ENCODE results near the gene SOX6.

The SOX6 gene

DNA sequence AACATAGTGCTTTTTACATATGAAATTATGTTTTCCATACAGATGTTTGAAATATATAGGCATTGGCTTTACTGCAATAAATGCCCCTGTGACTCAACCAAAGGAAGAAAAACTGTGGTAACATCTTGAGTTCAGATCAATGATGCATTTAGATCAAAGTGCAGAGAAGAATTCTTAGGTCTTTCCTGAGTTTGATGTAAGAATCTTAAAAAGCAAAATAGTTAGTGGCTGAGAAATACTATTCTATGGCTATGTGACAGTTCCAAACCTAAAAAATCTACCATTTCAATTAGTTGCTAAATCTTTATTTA lies 93.7 kb downstream of the SOX6 start:
- no peak for DNase-seq

DNA sequence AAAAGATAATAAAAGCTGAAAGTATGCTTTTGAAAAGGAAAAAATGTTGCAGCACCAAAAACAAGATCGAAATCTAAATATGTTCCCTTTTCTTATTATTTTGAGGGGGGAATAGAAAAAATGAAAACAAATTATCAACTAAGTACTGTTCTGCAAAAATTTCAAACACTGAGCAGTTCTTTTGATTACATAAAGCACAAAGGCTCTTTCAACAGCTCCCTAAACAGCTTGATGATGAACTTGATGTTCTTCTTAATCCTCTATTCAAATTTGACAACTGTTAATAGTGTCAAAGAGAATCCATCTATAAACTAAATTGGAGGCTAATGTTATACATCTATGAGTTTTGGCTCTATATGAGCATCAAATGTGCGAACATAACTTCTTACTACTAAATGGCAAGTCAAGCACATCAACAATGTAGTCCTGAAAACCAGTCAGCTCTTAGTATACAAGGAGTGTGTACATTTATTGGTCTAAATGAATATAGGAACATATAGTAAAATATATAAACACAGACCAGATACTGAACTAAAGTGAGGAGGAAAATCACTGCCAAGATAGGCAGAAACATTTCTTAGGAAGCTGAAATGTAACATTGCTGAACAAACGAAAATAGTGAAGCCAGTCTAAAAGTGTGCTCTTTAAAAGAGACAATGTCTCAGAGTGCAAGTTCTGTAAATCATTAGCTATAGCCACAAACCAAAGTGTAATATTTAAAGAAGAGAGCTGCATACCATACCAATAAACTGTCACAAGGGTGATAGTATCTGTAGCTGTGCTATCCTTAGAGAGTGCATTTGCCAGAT lies 94.3 kb downstream of the SOX6 start:
- DNase-seq: no peak

DNA sequence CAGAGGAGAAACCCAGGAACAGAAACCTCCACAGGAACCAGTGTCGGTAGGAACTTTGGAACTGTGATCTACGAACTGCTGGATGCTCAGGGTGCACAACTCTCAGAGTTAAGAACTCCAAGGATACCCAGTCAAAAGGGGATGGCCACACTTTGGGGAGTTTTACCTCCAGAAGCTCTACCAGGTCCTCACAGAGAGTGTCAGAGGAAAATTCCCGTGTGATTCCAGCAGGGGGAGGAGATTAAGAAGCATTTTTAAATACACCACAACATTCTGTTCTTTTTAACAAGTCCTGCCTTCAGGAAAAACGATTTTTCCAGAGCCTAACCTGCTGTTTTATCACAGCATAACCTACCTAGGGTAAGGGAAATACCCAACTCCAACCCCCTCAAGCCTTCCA lies 104.0 kb downstream of the SOX6 start:
- no peak for DNase-seq

DNA sequence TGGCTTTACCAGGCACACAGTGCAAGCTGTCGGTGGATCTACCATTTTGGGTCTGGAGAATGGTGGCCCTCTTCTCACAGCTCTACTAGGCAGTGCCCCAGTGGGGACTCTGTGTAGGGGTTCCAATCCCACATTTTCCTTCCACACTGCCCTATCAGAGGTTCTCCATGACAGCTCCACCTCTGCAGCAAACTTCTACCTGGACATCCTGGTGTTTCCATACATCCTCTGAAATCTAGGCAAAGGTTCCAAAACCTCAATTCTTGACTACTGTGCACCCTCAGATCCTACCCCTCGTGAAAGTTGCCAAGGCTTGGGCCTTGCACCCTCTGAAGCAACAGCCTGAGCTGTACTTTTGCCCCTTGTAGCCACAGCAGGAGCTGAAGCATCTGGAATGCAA lies 108.1 kb downstream of the SOX6 start:
- DNase-seq: no peak

DNA sequence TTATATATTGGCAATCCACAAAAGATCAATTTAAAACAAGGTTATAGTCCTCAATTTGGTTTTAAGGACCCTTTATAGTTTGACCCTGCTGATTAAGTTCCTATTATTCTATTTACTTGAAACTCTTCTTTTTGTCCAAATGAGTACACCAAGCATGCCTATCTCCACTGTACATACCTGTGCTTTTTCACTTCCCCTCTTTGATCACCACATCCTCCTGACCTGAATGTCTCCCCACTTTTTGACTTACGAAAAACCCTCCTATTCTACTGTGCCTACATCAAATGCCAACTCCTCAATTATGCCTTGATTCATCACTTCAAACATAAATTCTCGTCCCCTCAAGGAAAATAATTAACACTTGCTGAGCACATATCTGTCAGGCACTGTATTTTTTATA lies 113.5 kb downstream of the SOX6 start:
- no peak for DNase-seq

DNA sequence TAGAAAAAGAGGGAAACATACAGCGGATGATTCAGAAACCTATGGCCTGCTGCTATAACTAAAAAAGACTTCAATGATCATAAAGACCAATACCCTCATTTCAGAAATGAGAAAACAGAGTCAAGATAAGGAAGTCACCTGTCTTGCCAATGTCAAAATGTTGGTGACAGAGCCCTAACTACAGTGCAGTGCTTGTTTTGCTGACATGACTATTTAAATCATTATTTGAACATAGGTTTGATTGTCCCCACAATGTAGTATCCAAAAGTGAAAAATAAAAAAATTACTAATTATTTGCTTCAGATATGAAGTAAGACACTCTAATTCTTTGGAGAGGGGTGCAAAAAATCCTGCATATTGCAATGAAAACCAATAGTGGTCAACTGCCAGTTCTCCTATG lies 115.7 kb downstream of the SOX6 start:
- no peak for DNase-seq

DNA sequence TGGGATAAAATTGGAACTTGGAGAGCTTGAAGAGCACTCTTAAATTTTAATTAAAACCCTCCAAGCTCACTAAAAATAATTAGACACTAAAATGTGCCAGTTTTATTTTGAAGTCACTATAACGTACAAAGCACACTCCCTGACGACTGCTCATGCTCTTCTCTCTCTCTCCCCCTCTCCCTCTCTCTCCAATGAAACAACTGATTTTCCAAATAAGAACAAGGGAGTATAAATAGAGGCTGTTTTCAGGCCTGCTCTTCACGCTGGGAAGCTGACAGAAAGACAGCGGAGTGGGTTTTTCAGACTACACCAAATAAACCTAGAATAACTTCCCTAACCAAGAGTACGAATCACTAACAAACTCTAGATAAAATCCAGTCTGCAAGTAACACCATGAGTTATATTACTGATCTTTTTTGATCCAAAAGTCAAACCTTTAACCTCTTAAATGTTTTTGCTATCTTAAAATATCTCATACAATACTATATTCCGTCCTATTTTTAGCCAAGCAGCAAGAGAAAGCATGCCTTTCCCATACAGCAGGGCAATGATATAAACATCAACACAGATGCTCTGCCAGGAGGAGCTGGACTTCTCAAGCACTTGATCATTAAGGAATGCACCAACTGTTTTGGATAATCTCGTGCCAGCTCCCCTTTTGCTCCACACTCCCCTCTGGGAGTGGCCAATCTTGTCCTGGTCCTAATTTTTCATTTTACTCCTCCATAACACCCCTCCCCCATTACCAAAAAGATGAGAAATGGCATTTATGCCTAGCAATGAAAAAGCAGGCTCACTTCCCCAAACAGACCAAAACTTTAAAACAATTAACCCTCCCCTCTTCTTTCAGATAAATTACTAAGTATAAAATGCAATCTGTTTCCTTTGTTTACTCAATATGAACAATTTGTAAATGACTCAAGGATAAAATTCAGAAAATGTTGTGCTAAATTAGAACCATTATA lies 116.9 kb downstream of the SOX6 start:
- no peak for DNase-seq

DNA sequence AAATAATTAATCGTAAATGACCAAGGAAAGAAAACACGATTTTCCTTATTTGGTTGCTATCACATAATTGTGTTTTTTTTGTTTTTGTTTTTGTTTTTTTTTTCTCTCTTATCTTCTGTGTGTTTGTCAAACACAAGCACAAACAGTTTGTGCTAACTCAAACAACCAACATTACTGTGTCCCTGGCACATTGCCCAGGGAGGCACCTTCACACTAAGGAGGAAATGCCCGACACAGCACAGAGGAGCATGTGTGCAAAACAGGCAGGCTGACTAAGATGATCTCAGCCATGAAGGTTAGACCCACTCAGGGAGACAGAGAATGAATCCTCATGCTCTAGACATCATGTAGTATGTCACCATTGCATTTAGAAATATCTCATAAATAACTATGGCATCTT lies 130.1 kb downstream of the SOX6 start:
- DNase-seq: peak; percentile 38

DNA sequence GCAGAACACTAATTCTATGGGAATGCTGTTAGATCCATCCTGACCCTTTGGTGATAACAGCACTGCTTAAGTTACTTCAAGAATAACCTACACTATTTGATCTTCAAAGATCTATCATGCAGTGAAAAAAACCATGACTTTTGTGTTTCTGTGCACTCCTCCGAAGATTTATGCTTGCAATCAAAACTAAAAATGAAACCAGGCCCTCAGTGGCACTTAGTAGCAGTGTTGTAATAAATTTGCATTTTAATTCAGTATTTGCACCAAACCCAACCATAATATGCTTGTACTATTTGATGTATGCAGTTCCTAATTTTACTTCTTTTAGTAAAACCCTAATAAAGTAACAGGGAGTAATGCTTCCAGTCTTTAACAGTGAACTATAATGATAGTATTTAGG lies 130.7 kb downstream of the SOX6 start:
- DNase-seq: no peak

DNA sequence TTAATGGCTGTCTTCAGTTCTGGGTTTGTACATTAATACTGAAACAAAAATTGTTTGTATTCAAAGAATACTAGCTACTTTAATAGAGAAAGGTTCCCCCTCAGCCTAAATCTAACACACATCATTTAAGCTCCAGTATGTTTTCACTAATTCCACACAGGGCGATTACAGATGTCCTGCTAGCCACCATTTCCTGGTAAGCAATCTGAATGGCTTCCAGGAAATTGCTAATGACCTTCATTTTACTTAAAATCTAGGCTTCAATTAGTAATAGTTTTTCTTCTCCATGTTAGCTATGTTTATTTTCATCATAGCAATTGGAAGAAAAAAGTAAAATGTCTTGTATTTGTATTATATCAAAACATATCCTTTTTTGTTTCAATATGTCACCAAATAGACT lies 132.8 kb downstream of the SOX6 start:
- DNase-seq: no peak

DNA sequence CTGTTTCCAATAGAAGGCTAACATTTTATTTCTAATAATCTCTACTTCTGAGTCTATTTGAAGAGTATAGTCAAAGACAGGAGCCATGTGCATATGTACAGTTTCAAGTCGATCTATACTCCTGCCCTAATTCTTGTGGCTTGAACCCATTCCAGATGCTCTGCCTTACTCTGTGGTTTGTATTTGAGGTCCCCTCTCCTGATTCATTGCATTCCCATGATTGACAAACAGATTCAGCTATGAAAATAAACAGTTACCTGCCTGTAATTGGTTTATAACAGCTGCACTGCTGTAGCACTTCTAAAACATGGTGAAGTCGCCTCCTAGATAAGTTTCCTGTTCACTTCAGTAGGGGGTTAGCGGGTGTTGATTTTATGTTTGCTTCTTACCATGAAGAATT lies 138.7 kb downstream of the SOX6 start:
- DNase-seq: no peak

DNA sequence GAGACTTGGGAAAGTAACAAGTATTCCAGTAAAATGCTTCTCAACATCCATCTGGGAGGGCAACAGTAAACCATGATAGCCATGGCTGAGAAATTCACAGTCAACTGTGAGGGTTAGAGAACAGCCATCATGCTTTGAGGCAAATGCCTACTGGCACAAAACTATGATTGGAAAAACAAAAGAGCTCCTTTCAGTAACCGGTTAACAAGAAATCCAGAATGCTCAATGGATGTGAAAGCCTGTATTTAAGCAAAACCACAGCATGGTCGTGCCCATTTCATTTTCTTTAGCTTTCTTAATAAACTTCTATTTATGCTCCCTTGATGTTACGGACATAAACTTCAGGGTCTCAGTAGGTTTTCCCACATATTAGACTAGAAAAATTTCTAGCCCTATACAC lies 139.5 kb downstream of the SOX6 start:
- DNase-seq: no peak

DNA sequence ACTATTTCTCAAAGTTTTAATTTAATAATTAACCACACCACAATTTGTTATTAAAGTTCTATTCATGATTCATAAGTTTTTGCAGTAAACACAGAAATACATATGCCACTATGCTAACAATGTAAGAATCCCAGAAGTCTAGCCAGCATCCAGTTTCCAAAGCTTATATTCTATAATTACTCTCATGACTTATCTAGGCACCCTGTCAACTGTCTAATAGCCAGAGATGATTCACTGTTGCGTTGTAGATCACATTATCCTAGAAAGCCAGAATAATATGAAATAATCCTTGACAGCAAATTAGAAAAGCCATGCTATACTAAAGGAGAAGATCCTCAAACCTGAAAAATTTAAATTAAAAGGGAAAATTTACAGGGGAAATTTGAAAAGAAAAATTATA lies 141.0 kb downstream of the SOX6 start:
- no peak for DNase-seq

DNA sequence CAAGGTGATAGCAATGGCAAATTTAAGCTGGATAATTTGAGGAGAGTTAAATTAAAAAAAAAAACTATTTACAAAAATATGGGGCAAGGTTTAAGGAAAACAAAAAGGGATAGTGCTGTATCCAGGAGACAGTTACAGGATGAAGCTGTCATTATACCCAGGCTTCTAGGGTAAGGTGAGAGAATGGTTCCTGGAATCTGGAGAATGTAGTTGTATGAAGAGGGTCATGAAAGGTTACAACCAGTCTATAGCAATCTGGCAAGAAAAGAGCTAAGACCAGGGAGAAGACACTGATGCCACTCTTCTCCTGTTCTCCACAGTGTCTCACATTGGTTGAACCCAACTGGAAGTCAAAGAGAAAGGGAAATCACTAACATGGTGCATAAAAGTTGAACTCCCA lies 144.9 kb downstream of the SOX6 start:
- no peak for DNase-seq

DNA sequence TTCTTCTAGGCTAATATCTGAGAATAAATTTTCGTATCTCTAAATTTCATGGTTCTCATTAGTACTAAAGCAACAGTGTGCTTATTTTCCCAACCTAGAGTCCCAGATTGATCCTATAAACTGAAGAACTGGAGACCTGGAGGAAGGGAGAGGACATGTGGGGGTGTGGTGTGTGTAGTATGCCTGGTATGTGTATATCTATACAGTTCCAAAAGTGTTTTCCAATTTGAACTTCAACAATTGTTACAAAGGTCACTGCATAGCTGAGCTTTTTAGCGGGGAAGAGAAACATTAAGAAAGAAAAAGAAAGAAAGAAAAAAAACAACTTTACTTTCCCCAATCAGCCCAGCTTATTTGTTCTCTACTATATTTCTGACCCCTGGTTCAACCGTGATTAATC lies 152.1 kb downstream of the SOX6 start:
- DNase-seq: no peak

DNA sequence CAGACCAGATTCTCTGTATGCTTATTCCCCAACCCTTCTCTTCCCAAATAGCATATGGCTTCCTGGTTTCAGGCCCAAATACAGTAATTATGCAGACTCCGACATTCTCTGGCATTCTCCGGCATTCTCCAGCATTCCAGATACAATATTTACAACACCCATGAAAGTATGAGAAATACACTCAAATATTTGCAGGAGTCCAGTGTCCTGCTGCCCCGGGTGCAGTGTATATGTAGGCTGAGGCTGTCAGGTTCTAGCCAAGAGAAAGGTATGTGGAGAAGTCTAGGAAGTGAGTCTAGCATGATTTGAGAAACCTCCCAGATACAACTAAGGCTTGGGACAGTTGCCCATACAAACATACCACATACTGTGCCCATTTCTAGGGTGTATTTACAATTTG lies 160.7 kb downstream of the SOX6 start:
- DNase-seq: no peak

DNA sequence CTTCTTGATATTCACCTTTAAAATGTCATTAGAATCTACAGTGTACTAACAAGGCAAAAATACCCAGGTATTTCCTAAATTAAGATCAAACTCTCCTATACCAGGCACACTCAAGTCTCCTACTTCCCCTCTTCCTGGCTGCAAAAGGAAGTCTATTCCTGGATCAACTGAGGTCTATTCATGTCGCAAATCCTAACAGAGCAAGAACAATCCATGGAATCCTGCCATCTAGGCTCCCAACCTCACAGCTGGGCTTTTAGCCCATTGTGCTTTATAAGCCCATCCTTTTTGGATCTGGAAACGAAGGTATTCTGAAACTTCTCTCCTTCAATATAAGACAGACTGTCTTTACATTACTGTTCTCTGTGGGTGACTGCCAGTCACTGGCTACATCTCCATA lies 161.8 kb downstream of the SOX6 start:
- DNase-seq: no peak

DNA sequence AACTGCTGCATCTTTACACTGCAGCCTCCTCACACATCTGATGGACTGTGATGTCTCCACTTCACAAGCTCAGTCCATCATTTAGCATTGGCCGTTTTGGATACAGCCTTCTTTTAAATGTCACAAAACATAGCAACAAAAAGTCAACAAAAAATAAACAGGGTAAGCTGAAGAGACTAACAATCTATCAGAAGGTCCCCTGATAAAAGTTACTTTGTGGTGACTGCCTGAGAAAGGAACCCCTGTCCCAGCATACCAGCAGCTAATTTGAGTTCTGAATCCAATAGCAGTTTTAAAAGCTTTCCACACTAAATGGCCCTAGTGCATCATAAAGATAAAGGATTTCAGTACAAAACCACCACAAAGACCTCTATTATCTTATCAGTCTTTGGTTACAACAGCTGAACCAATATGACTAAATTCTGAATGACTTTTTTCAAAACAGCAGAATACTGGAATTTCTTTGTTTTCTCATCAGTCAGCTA lies 162.4 kb downstream of the SOX6 start:
- no peak for DNase-seq

DNA sequence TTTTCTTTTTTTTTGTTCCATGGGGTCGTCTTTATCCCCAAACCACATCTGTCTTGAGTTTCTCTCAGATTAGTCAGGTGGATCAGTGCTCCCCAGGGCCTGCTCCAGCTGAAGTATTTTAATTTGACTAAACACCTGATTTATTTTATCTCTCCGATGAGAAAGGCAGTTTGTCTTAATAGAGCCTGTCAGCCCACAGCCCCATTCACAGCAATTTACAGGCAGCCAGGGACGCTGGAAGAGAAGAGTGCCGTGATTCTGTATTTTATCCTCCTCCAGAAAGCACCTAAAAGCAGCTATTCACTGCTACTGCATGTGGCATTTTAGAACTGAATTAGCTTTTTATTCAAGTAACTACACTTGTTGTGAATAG lies 164.5 kb downstream of the SOX6 start:
- no peak for DNase-seq

DNA sequence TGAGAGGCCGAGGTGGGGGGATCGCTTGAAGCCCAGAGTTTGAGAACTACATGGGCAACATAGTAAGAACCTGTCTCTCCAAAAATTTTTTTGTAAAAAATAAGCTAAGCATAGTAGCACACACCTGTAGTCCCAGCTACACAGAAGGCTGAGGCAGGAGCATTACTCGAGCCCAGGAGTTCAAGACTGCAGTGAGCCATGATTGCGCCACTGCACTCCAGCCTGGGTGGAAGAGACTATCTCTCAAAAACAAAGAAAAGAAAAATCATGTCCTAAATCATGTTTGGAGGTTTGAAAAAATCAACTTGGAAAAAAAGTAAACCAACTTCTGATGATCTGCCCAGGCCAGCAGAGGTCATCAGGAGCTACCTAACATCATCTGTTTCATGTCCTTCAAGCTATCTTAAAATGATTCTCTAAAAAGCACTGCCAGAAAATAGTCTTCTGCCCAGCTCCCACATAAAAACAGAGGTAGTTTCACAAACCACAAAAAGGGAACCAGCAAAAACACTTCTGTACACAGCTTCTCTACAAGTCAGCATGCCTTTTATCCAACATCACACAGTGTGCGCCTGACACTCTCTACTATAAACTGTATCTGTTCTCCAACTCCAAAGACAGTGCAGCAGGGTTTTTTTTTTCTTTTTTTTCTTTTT lies 165.0 kb downstream of the SOX6 start:
- no peak for DNase-seq

DNA sequence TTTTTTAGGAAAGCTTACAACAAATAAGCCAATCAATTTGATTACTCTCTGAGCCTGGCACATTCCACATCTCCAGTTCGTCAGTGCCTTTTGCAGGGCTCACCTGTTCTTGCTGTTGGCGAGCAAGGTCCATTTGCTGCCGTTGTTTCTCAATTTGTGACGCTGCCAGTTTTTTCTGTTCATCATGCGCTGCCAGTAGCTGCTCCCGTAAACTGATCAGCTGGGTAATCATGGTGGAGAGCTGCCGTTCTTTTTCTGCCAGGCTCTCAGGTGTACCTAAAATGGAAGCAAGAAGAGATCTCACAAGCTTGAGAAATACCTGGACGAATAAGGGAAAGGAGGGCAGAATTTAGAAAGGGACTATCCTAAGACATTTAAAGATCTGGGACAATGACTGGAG lies 169.7 kb downstream of the SOX6 start:
- no peak for DNase-seq

DNA sequence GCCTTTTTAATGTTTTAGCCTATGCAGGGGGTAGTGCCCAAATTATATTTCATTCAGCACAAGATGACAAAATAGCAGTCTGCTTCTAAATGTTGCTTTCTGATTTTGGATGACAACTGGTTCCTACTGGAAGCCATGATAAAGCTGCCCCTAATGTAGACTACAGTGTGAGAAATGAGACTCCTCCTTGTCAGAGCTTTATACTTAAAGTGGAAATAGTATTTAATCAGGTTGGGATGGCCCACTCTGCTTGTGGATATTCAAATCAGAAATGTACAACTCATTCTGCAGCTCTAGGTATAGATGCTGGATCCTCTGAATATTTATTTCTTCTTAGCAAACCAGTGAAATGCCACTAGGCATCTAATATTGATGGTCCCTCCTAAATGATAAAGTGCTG lies 171.3 kb downstream of the SOX6 start:
- no peak for DNase-seq

DNA sequence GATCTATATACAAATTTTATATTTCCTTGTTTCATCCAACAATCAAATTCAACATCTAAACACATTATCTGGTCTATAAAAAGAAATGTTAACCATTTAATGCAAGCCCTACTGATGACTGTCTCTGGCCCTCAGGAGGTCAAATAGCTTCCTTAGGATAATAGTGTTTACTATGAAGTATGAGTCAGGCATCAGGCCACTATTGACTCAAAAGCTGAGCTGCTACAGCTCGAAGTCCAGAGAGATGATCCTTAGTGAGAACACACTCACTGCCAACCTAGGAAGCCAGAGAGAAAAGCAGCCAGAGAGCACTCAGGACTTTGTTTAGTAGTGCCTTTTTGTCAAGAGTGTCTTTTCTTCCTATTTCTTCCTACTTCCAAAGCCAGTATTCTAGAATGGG lies 171.8 kb downstream of the SOX6 start:
- DNase-seq: no peak

DNA sequence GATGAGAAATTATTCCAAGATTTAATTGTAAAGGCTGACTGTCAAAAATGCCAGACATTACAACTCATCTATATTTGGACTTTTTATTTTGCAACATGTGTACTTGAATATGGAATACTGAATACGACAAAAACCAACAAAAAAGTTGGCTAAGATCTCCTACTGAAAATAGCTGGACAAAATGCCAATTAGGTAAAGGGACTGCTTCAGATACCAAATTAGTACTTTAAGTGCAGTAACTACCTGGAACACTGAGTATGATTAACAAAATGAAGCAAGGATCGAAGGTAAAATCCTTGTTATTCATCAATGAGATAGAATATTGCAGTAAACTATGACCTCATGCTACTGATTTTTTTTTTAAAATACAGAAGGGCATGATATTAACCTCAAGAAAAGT lies 173.8 kb downstream of the SOX6 start:
- DNase-seq: no peak
